Measurements from ENCODE around the gene HYPK. TPM values are rescaled to one million over a fixed set of nuclear protein-coding genes. Genes with fewer than 3 reads are reported as not detected.

HYPK gene
- total and polyA plus RNA-seq, 7 donors, result 3.6 to 22.8 (median 13.8) TPM

DNA sequence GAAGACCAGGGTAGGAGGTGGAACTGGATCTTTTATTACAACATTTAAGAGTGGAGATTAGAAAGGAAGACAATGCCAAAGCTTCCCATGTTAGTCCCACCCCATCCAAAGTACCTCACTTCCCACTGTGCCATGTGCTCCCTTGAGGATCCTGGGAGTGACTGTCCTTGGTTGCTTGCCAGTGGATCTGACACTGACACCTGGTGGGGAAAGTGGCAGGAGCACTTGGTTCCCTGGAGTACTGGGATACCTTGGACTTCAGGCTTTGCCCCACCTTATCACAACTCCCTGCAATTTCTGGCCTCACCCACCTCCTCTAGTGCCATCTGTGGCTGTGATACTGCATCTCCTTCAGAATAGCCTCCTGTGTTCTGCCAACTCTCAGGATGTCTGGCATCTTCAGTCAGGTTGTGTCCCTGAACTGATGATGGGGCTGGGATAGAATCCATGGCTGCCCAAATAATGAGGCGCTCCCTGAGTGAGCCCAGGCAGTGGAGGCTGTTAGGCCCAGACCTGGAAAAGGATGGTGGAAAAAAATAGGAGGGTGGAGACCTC lies 24.9 kb upstream of the HYPK start:
- Histone ChIP-seq H3K4me3 (no peak overlapping the region), H3K36me3 (peaks cover 11 to 31% (median 24%) of the 10 kb centered on the region in 4 donors), H3K27ac (peak overlapping the region; percentile 85 to 91 (median 89)), H3K27me3 (no peaks in the 10 kb centered on the region), H3K4me1 (peaks cover 0 to 17% (median 16%) of the 10 kb centered on the region in 4 donors), H3K9me3 (no peaks in the 10 kb centered on the region)
- 18 to 74% methylated on average over 1 of the region's 1 CpG for WGBS, 2 donors
- intact Hi-C loops (cut with DNase I), result no loop called here
- no peak for DNase-seq
- TF ChIP-seq POLR2A (IDR thresholded peaks at IDR 0.05) (no peak), POLR2AphosphoS5 (IDR thresholded peaks at IDR 0.05) (peak in 2 of 4 donors; percentile 11 to 28), EP300 (IDR thresholded peaks at IDR 0.05) (no peak)
- TF ChIP-seq, protein P1, sequence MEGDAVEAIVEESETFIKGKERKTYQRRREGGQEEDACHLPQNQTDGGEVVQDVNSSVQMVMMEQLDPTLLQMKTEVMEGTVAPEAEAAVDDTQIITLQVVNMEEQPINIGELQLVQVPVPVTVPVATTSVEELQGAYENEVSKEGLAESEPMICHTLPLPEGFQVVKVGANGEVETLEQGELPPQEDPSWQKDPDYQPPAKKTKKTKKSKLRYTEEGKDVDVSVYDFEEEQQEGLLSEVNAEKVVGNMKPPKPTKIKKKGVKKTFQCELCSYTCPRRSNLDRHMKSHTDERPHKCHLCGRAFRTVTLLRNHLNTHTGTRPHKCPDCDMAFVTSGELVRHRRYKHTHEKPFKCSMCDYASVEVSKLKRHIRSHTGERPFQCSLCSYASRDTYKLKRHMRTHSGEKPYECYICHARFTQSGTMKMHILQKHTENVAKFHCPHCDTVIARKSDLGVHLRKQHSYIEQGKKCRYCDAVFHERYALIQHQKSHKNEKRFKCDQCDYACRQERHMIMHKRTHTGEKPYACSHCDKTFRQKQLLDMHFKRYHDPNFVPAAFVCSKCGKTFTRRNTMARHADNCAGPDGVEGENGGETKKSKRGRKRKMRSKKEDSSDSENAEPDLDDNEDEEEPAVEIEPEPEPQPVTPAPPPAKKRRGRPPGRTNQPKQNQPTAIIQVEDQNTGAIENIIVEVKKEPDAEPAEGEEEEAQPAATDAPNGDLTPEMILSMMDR (IDR thresholded peaks at IDR 0.05), result peak in 1 of 4 experiments; percentile 16

- Histone ChIP-seq H3K36me3 (peaks cover 4 to 24% (median 18%) of the 10 kb centered on the region in 4 donors), H3K4me3 (peak overlapping the region; percentile 55 to 65 (median 61)), H3K4me1 (peaks cover 0 to 17% (median 16%) of the 10 kb centered on the region in 4 donors), H3K9me3 (no peaks in the 10 kb centered on the region), H3K27ac (peak overlapping the region; percentile 85 to 91 (median 89)), H3K27me3 (no peaks in the 10 kb centered on the region)
- WGBS, 2 donors, result 11 to 23% methylated on average over 35 of the region's 35 CpGs
- intact Hi-C loops (cut with DNase I), result no loop called here
- TF ChIP-seq EP300 (IDR thresholded peaks at IDR 0.05) (no peak), POLR2AphosphoS5 (IDR thresholded peaks at IDR 0.05) (no peak), POLR2A (IDR thresholded peaks at IDR 0.05) (no peak)
- TF ChIP-seq, protein P1 (IDR thresholded peaks at IDR 0.05), result no peak
- DNase-seq, result no peak
Measured at GRCh38 chr15:43776101-43776717, 24.2 kb upstream of the HYPK start.

- WGBS, 2 donors, result 0 to 1% methylated on average over 41 of the region's 41 CpGs
- Histone ChIP-seq H3K4me1 (peaks cover 0 to 17% (median 16%) of the 10 kb centered on the region in 4 donors), H3K36me3 (peaks cover 0 to 18% (median 12%) of the 10 kb centered on the region in 4 donors), H3K9me3 (no peaks in the 10 kb centered on the region), H3K4me3 (peak within 1 kb of the TSS; percentile 55 to 65 (median 61)), H3K27me3 (no peaks in the 10 kb centered on the region), H3K27ac (peak within 1 kb of the TSS; percentile 85 to 91 (median 89))
- TF ChIP-seq POLR2A (IDR thresholded peaks at IDR 0.05), result peak in 1 of 2 donors; percentile 64
- TF ChIP-seq, protein P1 (IDR thresholded peaks at IDR 0.05), result no peak
- TF ChIP-seq POLR2AphosphoS5 (IDR thresholded peaks at IDR 0.05), result peak in 3 of 4 donors; percentile 34 to 60 (median 44)
- TF ChIP-seq EP300 (IDR thresholded peaks at IDR 0.05), result no peak
- DNase-seq, result peak; percentile 86
- intact Hi-C loops (cut with DNase I), result no loop called here
Measured at GRCh38 chr15:43776718-43777266, 23.6 kb upstream of the HYPK start, which contains the start of gene ELL3. ELL3 (minus strand) TSS chr15:43776966; CDS start chr15:43776901, 65 bp downstream.

GRCh38 chr15:43777267-43777914 lies 23.0 kb upstream of the HYPK start:
- Histone ChIP-seq H3K36me3 (peaks cover 0 to 12% (median 8%) of the 10 kb centered on the region in 4 donors), H3K27me3 (no peaks in the 10 kb centered on the region), H3K9me3 (no peaks in the 10 kb centered on the region), H3K4me1 (peaks cover 0 to 17% (median 16%) of the 10 kb centered on the region in 4 donors), H3K27ac (peak overlapping the region; percentile 85 to 91 (median 89)), H3K4me3 (peak overlapping the region; percentile 55 to 65 (median 61))
- DNase-seq, result peak; percentile 91
- intact Hi-C loops (cut with DNase I), result no loop called here
- 1 to 2% methylated on average over 31 of the region's 31 CpGs for WGBS, 2 donors
- TF ChIP-seq, protein P1 (IDR thresholded peaks at IDR 0.05), result peak; percentile 43 to 87 (median 80)
- TF ChIP-seq POLR2AphosphoS5 (IDR thresholded peaks at IDR 0.05) (peak in 3 of 4 donors; percentile 44 to 54 (median 49)), POLR2A (IDR thresholded peaks at IDR 0.05) (no peak)
